HepG2 (cell line): ENCODE results near the gene LAMC3. TPM values are rescaled to one million over a fixed set of nuclear protein-coding genes. Genes with fewer than 3 reads are reported as not detected.

ENCODE experiments used
- EED ChIP-seq: sonication (generic); formaldehyde crosslinking; IDR thresholded peaks from 2 replicates; pipeline ENCODE4 v1.5.0; 2020; ENCODE audit warnings: mild to moderate bottlenecking, missing genetic modification reagents
- GTF2F1 ChIP-seq: fragments of 150-350 bp; IDR thresholded peaks from 2 replicates; pipeline ENCODE4 v1.6.1; 2014; ENCODE audit warnings: low read length
- GTF3A ChIP-seq: sonication (generic); formaldehyde crosslinking; conservative IDR thresholded peaks from 2 replicates; pipeline ENCODE4 v1.4.0; 2020; ENCODE audit warnings: mild to moderate bottlenecking, missing genetic modification reagents
- KLF13 ChIP-seq: sonication (generic); formaldehyde crosslinking; IDR thresholded peaks from 2 replicates; pipeline ENCODE4 v1.4.0; 2020; ENCODE audit warnings: mild to moderate bottlenecking, missing genetic modification reagents
- RNF2 ChIP-seq: fragments of 450-650 bp; conservative IDR thresholded peaks from 2 replicates; pipeline ENCODE4 v1.6.1; 2016; ENCODE audit warnings: low read depth
- SMAD9 ChIP-seq: sonication (generic); formaldehyde crosslinking; IDR thresholded peaks from 2 replicates; pipeline ENCODE4 v1.5.1; 2020; ENCODE audit warnings: mild to moderate bottlenecking, missing genetic modification reagents
- SSRP1 ChIP-seq: IDR thresholded peaks from 2 replicates; pipeline ENCODE4 v1.6.1; 2016; ENCODE audit warnings: control low read depth
- U2AF2 ChIP-seq: fragments of 200-400 bp; formaldehyde crosslinking; IDR thresholded peaks from 2 replicates; pipeline ENCODE4 v1.6.1; 2017; ENCODE audit warnings: low read depth, mild to moderate bottlenecking, low read length
- ZNF501 ChIP-seq: sonication (generic); formaldehyde crosslinking; IDR thresholded peaks from 2 replicates; pipeline ENCODE4 v1.5.1; 2020; ENCODE audit warnings: mild to moderate bottlenecking, moderate library complexity, missing genetic modification reagents
- ZNF530 ChIP-seq: sonication (generic); formaldehyde crosslinking; IDR thresholded peaks from 2 replicates; pipeline ENCODE4 v1.5.0; 2020; ENCODE audit warnings: low read depth, mild to moderate bottlenecking, missing genetic modification reagents
- ZNF556 ChIP-seq: sonication (generic); formaldehyde crosslinking; IDR thresholded peaks from 2 replicates; pipeline ENCODE4 v1.4.0; 2020; ENCODE audit warnings: mild to moderate bottlenecking, missing genetic modification reagents, borderline replicate concordance
- polyA plus RNA-seq, 8 experiments: library from polyadenylated mRNA; depleted of rRNA in 3 of 8; stranded (reverse) in 7 of 8; unstranded in 1 of 8; fragments of >200 nt; fragmentation: Illumina TruSeq in 4 of 8; extraction: Trizol in 4 of 8; gene quantifications; 2 replicates each; pipeline versions ENCODE4 v1.2.1 to v1.2.3, GENCODE V29; 2011 to 2016; ENCODE audit warnings: low read depth in 4 of 8, missing spikeins in 1 of 8, mixed read lengths in 1 of 8; ENCODE audit not compliant: insufficient read depth in 1 of 8
- total RNA-seq, 5 experiments: library from RNA; depleted of rRNA; stranded (reverse); fragments of >200 nt; fragmentation: Illumina TruSeq; extraction: Trizol; gene quantifications; 2 replicates each; pipeline ENCODE4 v1.2.3, GENCODE V29; 2016; ENCODE audit warnings: low read depth in 1 of 5
- TF ChIP-seq, protein P1 (sequence below): sonication (generic); formaldehyde crosslinking; IDR thresholded peaks from 2 replicates; pipeline ENCODE4 v1.4.0; 2020; ENCODE audit warnings: low read depth, mild to moderate bottlenecking, missing genetic modification reagents
- TF ChIP-seq, protein P2 (sequence below): sonication (generic); formaldehyde crosslinking; IDR thresholded peaks from 2 replicates; pipeline ENCODE4 v1.4.0; 2020; ENCODE audit warnings: missing genetic modification reagents, borderline replicate concordance
- TF ChIP-seq, protein P3 (sequence below): sonication (generic); formaldehyde crosslinking; IDR thresholded peaks from 2 replicates; pipeline ENCODE4 v1.4.0; 2020; ENCODE audit warnings: missing genetic modification reagents
- TF ChIP-seq, protein P4 (sequence below): IDR thresholded peaks from 2 replicates; pipeline ENCODE4 v1.6.1; 2016; ENCODE audit warnings: low read depth, control low read depth
- TF ChIP-seq, protein P5 (sequence below): sonication (generic); formaldehyde crosslinking; IDR thresholded peaks from 2 replicates; pipeline ENCODE4 v1.4.0; 2020; ENCODE audit warnings: missing genetic modification reagents, mild to moderate bottlenecking, borderline replicate concordance

Gene LAMC3
- total and polyA plus RNA-seq, 2 of the 13 experiments (the other 11 are each of a cell fraction or from before 2014, with no cell fraction given) = 0.07 to 0.57 TPM

DNA sequence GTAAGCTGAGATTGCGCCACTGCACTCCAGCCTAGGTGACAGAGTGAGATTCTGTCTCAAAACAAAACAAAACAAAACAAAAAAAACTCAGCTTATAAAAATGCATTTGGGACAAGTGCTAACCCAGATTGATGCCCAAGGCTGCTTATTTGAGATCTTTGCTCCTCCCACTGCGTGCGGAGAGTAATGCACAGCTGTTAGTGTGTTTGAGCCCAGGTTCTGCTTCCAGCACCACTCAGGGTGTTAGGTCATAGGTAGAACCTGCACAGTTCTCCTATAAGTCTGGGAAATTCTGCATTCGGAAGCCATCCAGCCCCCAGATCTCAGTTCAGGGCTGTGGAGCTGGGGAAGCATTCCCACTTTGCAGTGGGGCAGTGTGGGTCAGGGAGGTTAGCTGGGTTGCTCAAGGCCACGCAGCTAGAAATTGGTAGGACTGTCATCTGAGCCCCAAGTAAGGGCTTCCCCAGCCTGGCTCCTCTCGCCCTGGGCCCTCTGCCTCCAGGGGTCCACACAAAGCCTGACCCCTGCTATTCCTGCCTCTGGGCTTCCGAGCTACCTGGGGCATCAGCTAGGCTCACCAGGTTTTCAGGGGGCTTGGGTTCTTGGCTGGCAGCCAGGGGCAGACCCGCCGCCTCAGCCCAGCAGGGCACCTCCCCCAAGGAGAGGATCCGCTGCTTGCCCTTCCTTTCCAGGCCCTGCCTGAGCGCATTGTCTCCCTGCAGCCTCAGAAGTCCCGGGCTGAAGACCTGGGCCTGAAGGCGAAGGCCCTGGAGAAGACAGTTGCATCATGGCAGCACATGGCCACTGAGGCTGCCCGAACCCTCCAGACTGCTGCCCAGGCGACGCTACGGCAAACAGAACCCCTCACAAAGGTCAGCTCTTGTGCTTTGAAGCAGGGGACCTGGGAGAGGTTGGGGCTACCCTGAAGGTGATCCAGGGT, 69.7 kb downstream of the LAMC3 start (continued):
- no peak for TF ChIP-seq GTF3A (CRISPR knock-in tag)
- TF ChIP-seq ZNF556 (CRISPR knock-in tag) = no peak
- TF ChIP-seq, protein P1, sequence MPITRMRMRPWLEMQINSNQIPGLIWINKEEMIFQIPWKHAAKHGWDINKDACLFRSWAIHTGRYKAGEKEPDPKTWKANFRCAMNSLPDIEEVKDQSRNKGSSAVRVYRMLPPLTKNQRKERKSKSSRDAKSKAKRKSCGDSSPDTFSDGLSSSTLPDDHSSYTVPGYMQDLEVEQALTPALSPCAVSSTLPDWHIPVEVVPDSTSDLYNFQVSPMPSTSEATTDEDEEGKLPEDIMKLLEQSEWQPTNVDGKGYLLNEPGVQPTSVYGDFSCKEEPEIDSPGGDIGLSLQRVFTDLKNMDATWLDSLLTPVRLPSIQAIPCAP = no peak
- no peak for TF ChIP-seq KLF13 (CRISPR knock-in tag)
- TF ChIP-seq, protein P2, sequence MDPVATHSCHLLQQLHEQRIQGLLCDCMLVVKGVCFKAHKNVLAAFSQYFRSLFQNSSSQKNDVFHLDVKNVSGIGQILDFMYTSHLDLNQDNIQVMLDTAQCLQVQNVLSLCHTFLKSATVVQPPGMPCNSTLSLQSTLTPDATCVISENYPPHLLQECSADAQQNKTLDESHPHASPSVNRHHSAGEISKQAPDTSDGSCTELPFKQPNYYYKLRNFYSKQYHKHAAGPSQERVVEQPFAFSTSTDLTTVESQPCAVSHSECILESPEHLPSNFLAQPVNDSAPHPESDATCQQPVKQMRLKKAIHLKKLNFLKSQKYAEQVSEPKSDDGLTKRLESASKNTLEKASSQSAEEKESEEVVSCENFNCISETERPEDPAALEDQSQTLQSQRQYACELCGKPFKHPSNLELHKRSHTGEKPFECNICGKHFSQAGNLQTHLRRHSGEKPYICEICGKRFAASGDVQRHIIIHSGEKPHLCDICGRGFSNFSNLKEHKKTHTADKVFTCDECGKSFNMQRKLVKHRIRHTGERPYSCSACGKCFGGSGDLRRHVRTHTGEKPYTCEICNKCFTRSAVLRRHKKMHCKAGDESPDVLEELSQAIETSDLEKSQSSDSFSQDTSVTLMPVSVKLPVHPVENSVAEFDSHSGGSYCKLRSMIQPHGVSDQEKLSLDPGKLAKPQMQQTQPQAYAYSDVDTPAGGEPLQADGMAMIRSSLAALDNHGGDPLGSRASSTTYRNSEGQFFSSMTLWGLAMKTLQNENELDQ (CRISPR knock-in tag) = no peak
- TF ChIP-seq GTF2F1 = no peak
- no peak for TF ChIP-seq RNF2
- TF ChIP-seq, protein P3, sequence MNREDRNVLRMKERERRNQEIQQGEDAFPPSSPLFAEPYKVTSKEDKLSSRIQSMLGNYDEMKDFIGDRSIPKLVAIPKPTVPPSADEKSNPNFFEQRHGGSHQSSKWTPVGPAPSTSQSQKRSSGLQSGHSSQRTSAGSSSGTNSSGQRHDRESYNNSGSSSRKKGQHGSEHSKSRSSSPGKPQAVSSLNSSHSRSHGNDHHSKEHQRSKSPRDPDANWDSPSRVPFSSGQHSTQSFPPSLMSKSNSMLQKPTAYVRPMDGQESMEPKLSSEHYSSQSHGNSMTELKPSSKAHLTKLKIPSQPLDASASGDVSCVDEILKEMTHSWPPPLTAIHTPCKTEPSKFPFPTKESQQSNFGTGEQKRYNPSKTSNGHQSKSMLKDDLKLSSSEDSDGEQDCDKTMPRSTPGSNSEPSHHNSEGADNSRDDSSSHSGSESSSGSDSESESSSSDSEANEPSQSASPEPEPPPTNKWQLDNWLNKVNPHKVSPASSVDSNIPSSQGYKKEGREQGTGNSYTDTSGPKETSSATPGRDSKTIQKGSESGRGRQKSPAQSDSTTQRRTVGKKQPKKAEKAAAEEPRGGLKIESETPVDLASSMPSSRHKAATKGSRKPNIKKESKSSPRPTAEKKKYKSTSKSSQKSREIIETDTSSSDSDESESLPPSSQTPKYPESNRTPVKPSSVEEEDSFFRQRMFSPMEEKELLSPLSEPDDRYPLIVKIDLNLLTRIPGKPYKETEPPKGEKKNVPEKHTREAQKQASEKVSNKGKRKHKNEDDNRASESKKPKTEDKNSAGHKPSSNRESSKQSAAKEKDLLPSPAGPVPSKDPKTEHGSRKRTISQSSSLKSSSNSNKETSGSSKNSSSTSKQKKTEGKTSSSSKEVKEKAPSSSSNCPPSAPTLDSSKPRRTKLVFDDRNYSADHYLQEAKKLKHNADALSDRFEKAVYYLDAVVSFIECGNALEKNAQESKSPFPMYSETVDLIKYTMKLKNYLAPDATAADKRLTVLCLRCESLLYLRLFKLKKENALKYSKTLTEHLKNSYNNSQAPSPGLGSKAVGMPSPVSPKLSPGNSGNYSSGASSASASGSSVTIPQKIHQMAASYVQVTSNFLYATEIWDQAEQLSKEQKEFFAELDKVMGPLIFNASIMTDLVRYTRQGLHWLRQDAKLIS (CRISPR knock-in tag) = no peak
- no peak for TF ChIP-seq SMAD9 (CRISPR knock-in tag)
- no peak for TF ChIP-seq ZNF530
- TF ChIP-seq ZNF501 (CRISPR knock-in tag) = no peak
- no peak for TF ChIP-seq EED (CRISPR knock-in tag)
- TF ChIP-seq, protein P4, sequence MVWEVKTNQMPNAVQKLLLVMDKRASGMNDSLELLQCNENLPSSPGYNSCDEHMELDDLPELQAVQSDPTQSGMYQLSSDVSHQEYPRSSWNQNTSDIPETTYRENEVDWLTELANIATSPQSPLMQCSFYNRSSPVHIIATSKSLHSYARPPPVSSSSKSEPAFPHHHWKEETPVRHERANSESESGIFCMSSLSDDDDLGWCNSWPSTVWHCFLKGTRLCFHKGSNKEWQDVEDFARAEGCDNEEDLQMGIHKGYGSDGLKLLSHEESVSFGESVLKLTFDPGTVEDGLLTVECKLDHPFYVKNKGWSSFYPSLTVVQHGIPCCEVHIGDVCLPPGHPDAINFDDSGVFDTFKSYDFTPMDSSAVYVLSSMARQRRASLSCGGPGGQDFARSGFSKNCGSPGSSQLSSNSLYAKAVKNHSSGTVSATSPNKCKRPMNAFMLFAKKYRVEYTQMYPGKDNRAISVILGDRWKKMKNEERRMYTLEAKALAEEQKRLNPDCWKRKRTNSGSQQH (CRISPR knock-in tag) = no peak
- TF ChIP-seq U2AF2 = no peak
- no peak for TF ChIP-seq SSRP1 (CRISPR knock-in tag)
- TF ChIP-seq, protein P5, sequence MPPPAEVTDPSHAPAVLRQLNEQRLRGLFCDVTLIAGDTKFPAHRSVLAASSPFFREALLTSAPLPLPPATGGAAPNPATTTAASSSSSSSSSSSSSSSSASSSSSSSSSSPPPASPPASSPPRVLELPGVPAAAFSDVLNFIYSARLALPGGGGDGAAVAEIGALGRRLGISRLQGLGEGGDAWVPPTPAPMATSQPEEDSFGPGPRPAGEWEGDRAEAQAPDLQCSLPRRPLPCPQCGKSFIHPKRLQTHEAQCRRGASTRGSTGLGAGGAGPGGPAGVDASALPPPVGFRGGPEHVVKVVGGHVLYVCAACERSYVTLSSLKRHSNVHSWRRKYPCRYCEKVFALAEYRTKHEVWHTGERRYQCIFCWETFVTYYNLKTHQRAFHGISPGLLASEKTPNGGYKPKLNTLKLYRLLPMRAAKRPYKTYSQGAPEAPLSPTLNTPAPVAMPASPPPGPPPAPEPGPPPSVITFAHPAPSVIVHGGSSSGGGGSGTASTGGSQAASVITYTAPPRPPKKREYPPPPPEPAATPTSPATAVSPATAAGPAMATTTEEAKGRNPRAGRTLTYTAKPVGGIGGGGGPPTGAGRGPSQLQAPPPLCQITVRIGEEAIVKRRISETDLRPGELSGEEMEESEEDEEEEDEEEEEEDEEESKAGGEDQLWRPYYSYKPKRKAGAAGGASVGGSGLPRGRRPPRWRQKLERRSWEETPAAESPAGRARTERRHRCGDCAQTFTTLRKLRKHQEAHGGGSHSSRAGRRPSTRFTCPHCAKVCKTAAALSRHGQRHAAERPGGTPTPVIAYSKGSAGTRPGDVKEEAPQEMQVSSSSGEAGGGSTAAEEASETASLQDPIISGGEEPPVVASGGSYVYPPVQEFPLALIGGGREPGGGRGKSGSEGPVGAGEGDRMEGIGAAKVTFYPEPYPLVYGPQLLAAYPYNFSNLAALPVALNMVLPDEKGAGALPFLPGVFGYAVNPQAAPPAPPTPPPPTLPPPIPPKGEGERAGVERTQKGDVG (CRISPR knock-in tag) = no peak; the same call in 1 of the 2 replicates
